ENCODE data around the gene ABLIM2.

The ABLIM2 gene

GRCh38 chr4:8192748-8193738 is 34.4 kb upstream of the ABLIM2 start:
- peak in 1 of 2 donors; percentile 61 for ATAC-seq

DNA sequence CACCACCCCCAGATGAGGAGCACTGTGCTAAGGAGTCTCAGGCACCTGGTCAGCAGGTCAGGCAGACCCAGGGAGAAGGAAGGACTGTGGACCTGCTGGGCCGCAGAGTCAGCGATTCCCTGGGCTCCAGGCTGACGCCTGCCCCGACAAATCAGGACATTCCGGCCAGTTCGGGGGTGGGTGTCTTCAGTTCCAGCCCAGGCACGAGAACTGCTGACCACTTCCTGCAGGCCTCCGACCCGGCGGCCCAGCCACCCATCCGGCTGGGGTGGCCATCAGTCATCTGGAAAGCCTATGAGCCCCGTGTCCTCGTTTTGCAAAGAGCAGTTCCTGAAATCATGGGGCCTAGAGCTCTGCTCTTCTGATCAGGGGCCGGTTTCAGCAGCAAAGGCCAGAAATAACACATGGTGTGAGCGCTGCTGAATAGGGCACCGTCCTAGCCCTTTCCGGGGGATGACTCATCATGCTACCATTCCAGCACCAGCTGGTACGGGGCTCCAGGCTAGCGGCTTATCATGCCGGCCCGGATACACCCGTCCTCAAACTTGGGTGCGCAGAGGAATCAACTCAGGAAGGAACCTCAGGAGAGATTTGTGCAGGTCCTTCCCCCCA is 32.6 kb upstream of the ABLIM2 start:
- ATAC-seq = no peak

GRCh38 chr4:8189551-8190466 is 31.2 kb upstream of the ABLIM2 start:
- no peak for ATAC-seq

- ATAC-seq = no peak
Observed at GRCh38 chr4:8188743-8189550, 30.3 kb upstream of the ABLIM2 start.

DNA sequence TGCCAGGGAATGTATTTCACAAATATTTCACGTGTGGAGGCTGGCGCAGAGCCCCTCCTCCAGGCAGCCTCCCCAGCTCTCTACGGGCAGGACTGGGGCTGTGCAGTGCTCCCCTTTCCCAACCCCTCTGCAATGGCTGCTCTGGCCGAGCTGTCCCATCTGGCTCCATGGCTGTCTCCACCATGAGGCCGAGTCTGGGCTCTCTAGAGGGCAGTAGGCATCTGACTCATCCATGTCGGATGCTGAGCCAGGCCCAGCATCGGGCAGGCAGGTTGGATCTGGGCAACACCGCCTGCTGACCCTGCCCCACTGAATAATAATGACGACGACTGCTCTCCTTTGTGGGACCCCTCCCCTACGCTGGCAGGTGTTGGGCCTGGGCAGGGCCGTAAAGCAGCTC is 29.5 kb upstream of the ABLIM2 start:
- no peak for ATAC-seq

- no peak for ATAC-seq
Observed at GRCh38 chr4:8185930-8186329, 27.3 kb upstream of the ABLIM2 start.

DNA sequence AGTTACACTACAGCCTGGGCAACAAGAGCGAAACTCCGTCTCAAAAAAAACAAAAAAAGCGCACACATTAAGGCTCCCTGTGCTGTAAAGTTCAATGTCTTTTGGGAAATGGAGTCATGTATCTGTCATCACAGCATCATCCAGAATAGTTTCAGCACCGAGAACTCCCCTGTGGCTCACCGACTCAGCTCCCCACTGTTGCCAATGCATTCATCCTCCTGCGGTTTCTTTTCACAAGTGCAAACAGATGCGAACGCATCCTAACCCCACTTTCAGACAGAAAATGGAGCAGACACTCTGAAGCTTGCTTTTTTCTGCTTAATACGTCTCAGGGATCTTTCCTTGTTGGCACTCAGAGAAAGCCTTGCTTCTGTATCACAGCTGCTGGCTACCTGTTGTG is 26.7 kb upstream of the ABLIM2 start:
- no peak for ATAC-seq

GRCh38 chr4:8184061-8184460 is 25.4 kb upstream of the ABLIM2 start:
- no peak for ATAC-seq

GRCh38 chr4:8182858-8183725 is 24.5 kb upstream of the ABLIM2 start:
- ATAC-seq = no peak

- ATAC-seq = no peak
Observed at GRCh38 chr4:8182294-8182693, 23.7 kb upstream of the ABLIM2 start.

GRCh38 chr4:8181844-8182243 is 23.2 kb upstream of the ABLIM2 start:
- ATAC-seq = no peak

- ATAC-seq = no peak
Observed at GRCh38 chr4:8181119-8181518, 22.5 kb upstream of the ABLIM2 start.

DNA sequence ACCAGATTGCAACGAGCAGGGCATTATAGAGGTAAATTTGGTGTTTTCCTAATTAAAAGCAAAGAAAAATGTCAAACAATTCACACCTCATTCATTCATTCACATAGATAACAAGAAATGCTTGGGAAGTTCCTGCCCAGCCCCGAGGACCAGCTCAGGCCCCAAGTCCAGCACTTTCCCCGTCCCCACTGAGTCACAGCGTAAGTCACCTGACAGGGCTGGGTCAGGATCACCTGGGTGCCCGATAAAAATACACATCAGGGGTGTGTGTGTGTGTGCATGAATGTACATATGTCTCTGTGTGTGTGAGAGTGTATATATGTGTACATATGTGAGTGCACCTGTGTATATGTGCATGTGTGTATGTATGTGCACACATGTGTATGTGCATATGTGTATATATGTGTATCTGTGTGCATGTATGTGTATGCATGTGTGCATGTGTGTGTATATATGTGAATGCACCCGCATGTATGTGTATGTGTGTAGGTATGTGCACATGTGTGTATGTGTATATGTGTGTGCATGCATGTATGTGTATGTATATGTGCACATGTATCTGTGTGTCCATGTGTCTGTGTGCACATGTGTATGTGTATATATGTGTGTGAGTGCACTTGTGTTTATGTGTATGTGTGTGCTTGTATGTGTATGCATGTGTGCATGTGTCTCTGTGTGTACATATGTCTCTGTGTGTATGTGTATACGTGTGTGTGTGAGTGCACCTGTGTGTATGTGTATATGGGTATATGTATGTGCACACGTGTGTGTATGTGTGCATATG is 21.9 kb upstream of the ABLIM2 start:
- no peak for ATAC-seq

- no peak for ATAC-seq
Observed at GRCh38 chr4:8179771-8180170, 21.2 kb upstream of the ABLIM2 start.

DNA sequence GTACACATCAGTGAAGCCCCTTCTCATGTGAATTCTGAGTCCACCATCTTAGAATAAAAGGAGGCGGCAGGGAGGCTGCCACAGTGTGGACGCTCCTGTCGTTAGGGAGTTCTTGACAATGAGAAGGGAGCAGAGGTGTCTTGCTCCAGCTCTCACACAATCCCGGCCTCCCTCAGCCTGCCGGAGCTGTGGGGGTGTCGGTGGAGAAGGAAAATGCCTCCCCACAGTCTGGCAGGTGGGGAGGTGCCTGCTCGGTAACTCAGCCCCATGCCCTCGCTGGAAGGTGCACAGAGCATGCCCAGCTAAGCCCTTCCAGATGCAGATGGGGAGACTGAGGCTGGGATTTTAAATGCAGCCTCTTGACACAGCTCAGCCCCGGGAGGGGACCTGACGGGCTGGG is 20.5 kb upstream of the ABLIM2 start:
- ATAC-seq = no peak

- no peak for ATAC-seq
Observed at GRCh38 chr4:8177956-8178355, 19.3 kb upstream of the ABLIM2 start.

GRCh38 chr4:8177552-8177951 is 18.9 kb upstream of the ABLIM2 start:
- no peak for ATAC-seq

- ATAC-seq = peak; percentile 50 to 61
Observed at GRCh38 chr4:8176547-8177399, 18.2 kb upstream of the ABLIM2 start.

- no peak for ATAC-seq
Observed at GRCh38 chr4:8175686-8176085, 17.1 kb upstream of the ABLIM2 start.
